ENCODE measurements around the gene CACNA1E.

DNA sequence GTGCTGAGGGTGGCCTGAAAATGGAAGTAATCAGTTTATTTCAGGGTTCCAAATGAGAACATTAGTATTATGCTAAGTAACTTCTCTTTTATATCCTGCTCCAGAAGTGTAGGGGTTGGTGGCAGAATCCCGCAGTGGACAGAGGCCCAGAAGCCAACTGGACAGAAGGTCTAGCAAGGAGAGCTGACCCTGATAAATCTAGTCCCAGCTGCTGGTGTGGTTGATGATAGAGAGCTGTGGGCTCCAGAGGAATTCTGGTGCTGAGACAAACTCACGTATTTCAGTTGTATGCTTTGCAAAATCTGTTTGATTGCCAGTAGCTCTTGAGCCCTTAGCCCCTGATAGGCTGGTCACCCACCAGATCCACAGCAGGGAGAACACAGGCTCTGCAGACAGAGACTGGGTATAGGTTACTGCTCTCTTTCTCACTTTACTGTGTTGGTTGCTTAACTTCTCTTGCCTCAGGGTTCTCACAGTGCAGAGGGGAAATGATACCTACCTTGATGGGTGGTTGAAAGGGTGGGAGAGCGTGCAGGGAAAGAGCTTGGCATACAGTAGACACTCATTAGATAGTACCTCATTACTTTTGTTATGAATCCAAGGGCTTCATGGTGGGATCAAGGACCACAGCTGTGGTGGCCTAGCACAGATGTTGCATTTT, 29.6 kb upstream of the CACNA1E start:
- TF ChIP-seq, protein P1, sequence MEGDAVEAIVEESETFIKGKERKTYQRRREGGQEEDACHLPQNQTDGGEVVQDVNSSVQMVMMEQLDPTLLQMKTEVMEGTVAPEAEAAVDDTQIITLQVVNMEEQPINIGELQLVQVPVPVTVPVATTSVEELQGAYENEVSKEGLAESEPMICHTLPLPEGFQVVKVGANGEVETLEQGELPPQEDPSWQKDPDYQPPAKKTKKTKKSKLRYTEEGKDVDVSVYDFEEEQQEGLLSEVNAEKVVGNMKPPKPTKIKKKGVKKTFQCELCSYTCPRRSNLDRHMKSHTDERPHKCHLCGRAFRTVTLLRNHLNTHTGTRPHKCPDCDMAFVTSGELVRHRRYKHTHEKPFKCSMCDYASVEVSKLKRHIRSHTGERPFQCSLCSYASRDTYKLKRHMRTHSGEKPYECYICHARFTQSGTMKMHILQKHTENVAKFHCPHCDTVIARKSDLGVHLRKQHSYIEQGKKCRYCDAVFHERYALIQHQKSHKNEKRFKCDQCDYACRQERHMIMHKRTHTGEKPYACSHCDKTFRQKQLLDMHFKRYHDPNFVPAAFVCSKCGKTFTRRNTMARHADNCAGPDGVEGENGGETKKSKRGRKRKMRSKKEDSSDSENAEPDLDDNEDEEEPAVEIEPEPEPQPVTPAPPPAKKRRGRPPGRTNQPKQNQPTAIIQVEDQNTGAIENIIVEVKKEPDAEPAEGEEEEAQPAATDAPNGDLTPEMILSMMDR (IDR thresholded peaks at IDR 0.05; ENCODE audit: insufficient read depth, low read length, poor library complexity, severe bottlenecking): no peak
- no peak for TF ChIP-seq EZH2phosphoT487 (conservative IDR thresholded peaks at IDR 0.05; ENCODE audit: low read length)

Measured in SU-DHL-6 (cell line).